Esophagus muscularis mucosa (tissue), 3 donors: Measurements from ENCODE around the gene CFH.

Source experiments
- CTCF ChIP-seq, 3 experiments: fragments of 200-600 bp in 2 of 3; fragments of 450-650 bp in 1 of 3; sonication (generic) in 2 of 3; IDR thresholded peaks; one replicate each; pipeline ENCODE4 v1.5.1; 2017 to 2019; ENCODE audit warnings: antibody characterized with exemption in 3 of 3, mild to moderate bottlenecking in 2 of 3, moderate library complexity in 1 of 3
- POLR2AphosphoS5 ChIP-seq, 2 donors: sonication (generic); formaldehyde crosslinking; IDR thresholded peaks; one replicate each; pipeline ENCODE4 v1.6.1; 2017; ENCODE audit warnings: antibody characterized with exemption in 2 of 2

DNA sequence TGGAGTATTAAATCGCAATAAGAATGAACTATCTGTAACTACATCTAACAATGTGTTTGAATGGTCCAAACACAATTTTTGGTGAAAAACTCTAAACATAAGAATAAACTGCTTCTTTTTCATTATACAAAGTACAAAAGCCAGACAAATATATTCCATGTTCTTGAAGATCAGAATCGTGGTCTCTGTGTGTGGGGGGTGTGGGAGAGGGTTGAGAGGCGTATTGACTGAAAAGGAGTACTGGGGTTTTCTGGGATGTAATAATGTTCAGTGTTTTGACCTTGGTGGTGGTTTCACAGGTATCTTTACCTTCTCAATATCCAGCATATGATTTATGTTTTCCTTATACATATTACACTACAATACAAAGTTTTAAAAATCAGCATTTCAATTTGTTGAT lies 764 bp upstream of the CFH start:
- TF ChIP-seq POLR2AphosphoS5 (IDR thresholded peaks at IDR 0.05) (no peak), CTCF (IDR thresholded peaks at IDR 0.05) (no peak)
